H1 (cell line): ENCODE measurements around the gene CLEC3A. TPM values are rescaled to one million over a fixed set of nuclear protein-coding genes. Genes with fewer than 3 reads are reported as not detected.
A peak's percentile ranks its signal among the peaks of the same experiment; 100 is the strongest.

Experiments
- CTCF ChIA-PET: fragments of 300-600 bp; sonication (Branson Sonifier 250); formaldehyde crosslinking; loops from one replicate; lab custom pipeline; 2021; ENCODE audit not compliant: partially characterized antibody; lab: Charles Lee
- POLR2A ChIA-PET: fragments of 300-600 bp; sonication (Branson Sonifier 250); formaldehyde crosslinking; loops from one replicate; lab custom pipeline; 2021; ENCODE audit warnings: inconsistent platforms; ENCODE audit not compliant: partially characterized antibody; lab: Charles Lee
- DNase-seq, 2 experiments: peaks; one replicate each; pipeline versions ENCODE4 v3.0.0 to v3.0.0-alpha.2; 2010 to 2022; ENCODE audit warnings: low spot score in 2 of 2, low read depth in 1 of 2, mixed read lengths in 1 of 2
- FAIRE-seq: peaks from 2 replicates; lab custom pipeline; 2011; peaks lifted over from hg19 to GRCh38; lab: Jason Lieb, UNC
- H2AFZ ChIP-seq: 2 replicates; pipeline ENCODE4 v1.8.1; 2012; ENCODE audit warnings: low read length, inconsistent platforms
- H2AK5ac ChIP-seq: 2 replicates; pipeline ENCODE4 v1.6.1; 2013; ENCODE audit warnings: low read depth, low read length
- H2BK120ac ChIP-seq: replicated peaks from 2 replicates; pipeline ENCODE3; 2013; ENCODE audit warnings: low read depth, low read length, inconsistent platforms
- H2BK12ac ChIP-seq: 2 replicates; pipeline ENCODE4 v1.6.1; 2013; ENCODE audit warnings: low read depth, low read length
- H2BK15ac ChIP-seq: 2 replicates; pipeline ENCODE4 v1.6.1; 2013; ENCODE audit warnings: low read length
- H2BK20ac ChIP-seq: 2 replicates; pipeline ENCODE4 v1.6.1; 2013; ENCODE audit warnings: low read length
- H2BK5ac ChIP-seq: 2 replicates; pipeline ENCODE4 v1.6.1; 2013; ENCODE audit warnings: low read depth, low read length
- H3K14ac ChIP-seq: 2 replicates; pipeline ENCODE4 v1.6.1; 2013; ENCODE audit warnings: inconsistent platforms; ENCODE audit not compliant: insufficient read length
- H3K18ac ChIP-seq: 2 replicates; pipeline ENCODE4 v1.6.1; 2013; ENCODE audit warnings: low read length; ENCODE audit errors: extremely low read depth
- H3K23ac ChIP-seq: 2 replicates; pipeline ENCODE4 v1.6.1; 2013; ENCODE audit warnings: inconsistent platforms; ENCODE audit not compliant: insufficient read length
- H3K23me2 ChIP-seq: 2 replicates; pipeline ENCODE4 v1.6.1; 2013; ENCODE audit warnings: low read depth, low read length
- H3K27ac ChIP-seq: 2 replicates; pipeline ENCODE4 v1.6.1; 2011; ENCODE audit warnings: low read depth, low read length, inconsistent platforms
- H3K27me3 ChIP-seq, 4 experiments: replicated peaks in 1 of 4; 1 replicate in 1 of 4; 2 replicates in 3 of 4; pipeline versions ENCODE4 v1.6.1 to v1.8.1; 2011 to 2013; ENCODE audit warnings: low read length in 3 of 4, mild to moderate bottlenecking in 3 of 4, inconsistent platforms in 2 of 4, mixed read lengths in 2 of 4, moderate library complexity in 1 of 4; ENCODE audit not compliant: control insufficient read depth in 3 of 4, insufficient read depth in 3 of 4; ENCODE audit errors: extremely low read depth in 1 of 4
- H3K36me3 ChIP-seq, 4 experiments: 2 replicates each; pipeline versions ENCODE4 v1.6.1 to v1.8.1; 2011 to 2013; ENCODE audit warnings: mild to moderate bottlenecking in 4 of 4, low read length in 3 of 4, moderate library complexity in 2 of 4, control low read depth in 1 of 4, inconsistent platforms in 1 of 4; ENCODE audit not compliant: insufficient read depth in 4 of 4, control insufficient read depth in 2 of 4
- H3K4ac ChIP-seq: replicated peaks from 2 replicates; pipeline ENCODE3; 2013; ENCODE audit warnings: low read length, low read depth, mixed read lengths, inconsistent platforms; ENCODE audit not compliant: insufficient read length
- H3K4me1 ChIP-seq, 4 experiments: replicated peaks in 1 of 4; 1 replicate in 1 of 4; 2 replicates in 3 of 4; pipeline versions ENCODE4 v1.6.1 to v1.8.1; 2011 to 2013; ENCODE audit warnings: low read length in 3 of 4, inconsistent platforms in 2 of 4, mixed read lengths in 1 of 4; ENCODE audit not compliant: insufficient read depth in 4 of 4, control insufficient read depth in 3 of 4
- H3K4me2 ChIP-seq, 2 experiments: 2 replicates each; pipeline versions ENCODE4 v1.6.1 to v1.8.1; 2011 to 2013; ENCODE audit warnings: low read depth in 2 of 2, low read length in 2 of 2, control low read depth in 1 of 2, inconsistent platforms in 1 of 2, mild to moderate bottlenecking in 1 of 2; ENCODE audit not compliant: insufficient read depth in 1 of 2
- H3K4me3 ChIP-seq, 4 experiments: fragments of 200-600, 300-600 bp in 1 of 4; sonication (generic), shearing (Covaris generic), sonication (Bioruptor Twin) in 1 of 4; 2 replicates each; pipeline versions ENCODE4 v1.5.1 to v1.8.1; 2011 to 2016; ENCODE audit warnings: low read length in 4 of 4, low read depth in 3 of 4, control low read depth in 2 of 4, inconsistent platforms in 2 of 4, mild to moderate bottlenecking in 2 of 4, mixed read lengths in 1 of 4, moderate library complexity in 1 of 4; ENCODE audit not compliant: insufficient read depth in 2 of 4; ENCODE audit errors: extremely low read depth in 1 of 4
- H3K56ac ChIP-seq: replicated peaks from 2 replicates; pipeline ENCODE3; 2013; ENCODE audit warnings: low read depth, mild to moderate bottlenecking, mixed read lengths, low read length, inconsistent platforms; ENCODE audit not compliant: insufficient read length
- H3K79me1 ChIP-seq: 2 replicates; pipeline ENCODE4 v1.6.1; 2013; ENCODE audit warnings: low read depth, low read length, control low read depth
- H3K79me2 ChIP-seq, 2 experiments: 2 replicates each; pipeline versions ENCODE4 v1.6.1 to v1.8.1; 2012 to 2013; ENCODE audit warnings: low read length in 2 of 2, mild to moderate bottlenecking in 2 of 2, inconsistent platforms in 1 of 2; ENCODE audit not compliant: insufficient read depth in 2 of 2, control insufficient read depth in 1 of 2
- H3K9ac ChIP-seq, 4 experiments: replicated peaks in 1 of 4; 1 replicate in 1 of 4; 2 replicates in 3 of 4; pipeline versions ENCODE4 v1.6.1 to v1.8.1; 2011 to 2013; ENCODE audit warnings: low read depth in 3 of 4, low read length in 3 of 4, control low read depth in 2 of 4, mild to moderate bottlenecking in 2 of 4, moderate library complexity in 2 of 4, inconsistent platforms in 1 of 4; ENCODE audit errors: extremely low read depth in 1 of 4
- H3K9me3 ChIP-seq, 2 experiments: 2 replicates each; pipeline versions ENCODE4 v1.6.1 to v1.8.1; 2012 to 2013; ENCODE audit warnings: mild to moderate bottlenecking in 2 of 2, moderate library complexity in 2 of 2, control low read depth in 1 of 2, inconsistent platforms in 1 of 2, low read depth in 1 of 2, low read length in 1 of 2, mixed read lengths in 1 of 2; ENCODE audit not compliant: insufficient read depth in 2 of 2
- H4K20me1 ChIP-seq, 2 experiments: replicated peaks in 1 of 2; 2 replicates each; pipeline versions ENCODE3 to v1.8.1; 2011 to 2013; ENCODE audit warnings: inconsistent platforms in 2 of 2, low read length in 2 of 2, mild to moderate bottlenecking in 1 of 2; ENCODE audit not compliant: insufficient read depth in 2 of 2, control insufficient read depth in 1 of 2
- H4K5ac ChIP-seq: 2 replicates; pipeline ENCODE4 v1.6.1; 2013; ENCODE audit warnings: low read length, low read depth, mixed read lengths, inconsistent platforms; ENCODE audit not compliant: insufficient read length
- H4K8ac ChIP-seq: 2 replicates; pipeline ENCODE4 v1.8.0; 2013; ENCODE audit warnings: mild to moderate bottlenecking, moderate library complexity, low read length, inconsistent platforms; ENCODE audit not compliant: insufficient read depth; ENCODE audit errors: extremely low read depth
- H4K91ac ChIP-seq: replicated peaks from 2 replicates; pipeline ENCODE3; 2013; ENCODE audit warnings: low read length, mixed read lengths, inconsistent platforms; ENCODE audit not compliant: insufficient read length
- CBX8 ChIP-seq: fragments of 300-800, 300-1000 bp; sonication (generic); IDR thresholded peaks from 2 replicates; pipeline ENCODE4 v1.7.1; 2016; ENCODE audit warnings: low read depth, low read length, borderline replicate concordance
- CTCF ChIP-seq, 3 experiments: IDR thresholded peaks; 1 replicate in 2 of 3; 2 replicates in 1 of 3; pipeline versions ENCODE4 v1.5.1 to v1.6.1; 2011; ENCODE audit warnings: low read length in 3 of 3, mild to moderate bottlenecking in 3 of 3, inconsistent platforms in 2 of 3, low read depth in 1 of 3, moderate library complexity in 1 of 3; ENCODE audit not compliant: insufficient read depth in 1 of 3; ENCODE audit errors: control extremely low read depth in 1 of 3
- JUND ChIP-seq: IDR thresholded peaks from 2 replicates; pipeline ENCODE4 v1.6.1; 2011; ENCODE audit warnings: mild to moderate bottlenecking, improper control_type of control experiment, low read length
- RAD21 ChIP-seq, 2 experiments: IDR thresholded peaks in 1 of 2; conservative IDR thresholded peaks in 1 of 2; 2 replicates each; pipeline ENCODE4 v1.6.1; 2011; ENCODE audit warnings: low read depth in 2 of 2, low read length in 2 of 2, improper control_type of control experiment in 1 of 2, inconsistent platforms in 1 of 2, mild to moderate bottlenecking in 1 of 2, moderate library complexity in 1 of 2
- SIN3A ChIP-seq, 2 experiments: IDR thresholded peaks in 1 of 2; conservative IDR thresholded peaks in 1 of 2; 2 replicates each; pipeline ENCODE4 v1.6.1; 2011 to 2012; ENCODE audit warnings: low read length in 2 of 2, improper control_type of control experiment in 1 of 2, low read depth in 1 of 2, mild to moderate bottlenecking in 1 of 2
- TAF7 ChIP-seq: optimal IDR thresholded peaks from 2 replicates; pipeline ENCODE3; 2011; ENCODE audit warnings: low read depth, mild to moderate bottlenecking, inconsistent platforms, low read length, moderate library complexity, borderline replicate concordance
- WGBS, 2 experiments: shearing (Covaris generic) in 1 of 2; methylation state at CpG; one replicate each; pipeline versions ENCODE4 v1.1.6 to v1.1.7; 2013 to 2015; ENCODE audit warnings: low lambda C conversion rate in 2 of 2, mixed read lengths in 2 of 2, inconsistent platforms in 1 of 2, low coverage in 1 of 2, missing lambda C conversion rate in 1 of 2; ENCODE audit not compliant: insufficient replicate concordance in 2 of 2, insufficient coverage in 1 of 2, insufficient read length in 1 of 2; ENCODE audit errors: extremely low coverage in 1 of 2, missing lambda C conversion rate in 1 of 2; 5-methylcytosine and 5-hydroxymethylcytosine counted together
- polyA plus RNA-seq, 7 experiments: library from polyadenylated mRNA; depleted of rRNA in 3 of 7; stranded (reverse) in 5 of 7; unstranded in 2 of 7; fragments of >200 nt in 5 of 7; fragments of 200-250 nt in 2 of 7; gene quantifications; 1 replicate in 5 of 7; 2 replicates in 1 of 7; 4 replicates in 1 of 7; pipeline versions ENCODE4 v1.2.1 to v1.2.3, GENCODE V29; 2011 to 2013; ENCODE audit warnings: missing spikeins in 2 of 7, mixed read lengths in 2 of 7
- total RNA-seq: library from RNA; stranded (reverse); fragmentation: NEBNext Ultra II Directional; extraction: Animal tissue kit (Norgen Biotek cat#: 25700); gene quantifications from 2 replicates; pipeline ENCODE4 v1.2.1, GENCODE V29; 2021

CLEC3A gene
- total and polyA plus RNA-seq, 2 of the 8 experiments (the other 6 are each of a cell fraction or from before 2014, with no cell fraction given) = not detected

GRCh38 chr16:78060295-78060694 is 37.9 kb downstream of the CLEC3A start:
- Histone ChIP-seq H4K5ac (no peak overlapping the region), H3K9ac (no peak overlapping the region), H2AK5ac (no peak overlapping the region), H3K27me3 (peaks cover 1 to 11% (median 6%) of the 10 kb centered on the region in 4 experiments; a peak in 5 of 7 replicates), H3K27ac (no peak overlapping the region), H3K4me2 (no peak overlapping the region), H3K14ac (no peak overlapping the region), H3K18ac (no peak overlapping the region), H3K4me3 (no peak overlapping the region), H3K79me2 (no peaks in the 10 kb centered on the region), H3K36me3 (no peaks in the 10 kb centered on the region), H2BK15ac (no peak overlapping the region), H3K4me1 (no peaks in the 10 kb centered on the region), H2BK20ac (no peak overlapping the region), H4K91ac (no peak overlapping the region), H2AFZ (no peak overlapping the region), H4K8ac (no peak overlapping the region), H3K9me3 (no peaks in the 10 kb centered on the region), H3K23me2 (no peaks in the 10 kb centered on the region), H4K20me1 (no peaks in the 10 kb centered on the region), H3K79me1 (no peaks in the 10 kb centered on the region), H2BK12ac (no peak overlapping the region), H2BK120ac (no peak overlapping the region), H3K23ac (no peak overlapping the region), H3K56ac (no peak overlapping the region), H2BK5ac (no peak overlapping the region), H3K4ac (no peak overlapping the region)
- WGBS, 2 experiments = 46% methylated on average over 5 of the region's 5 CpGs; no CpG with 5 or more reads in 1 of the 2 experiments
- ChIA-PET CTCF (interaction anchor here (0.8 to 3.1 kb wide), 14 partner anchors 8 to 830 kb away, joined by 3 to 20 read pairs (median 3); partner anchors contain the start of gene WWOX), POLR2A (no interaction called here)
- DNase-seq = no peak
- no peak for FAIRE-seq
- TF ChIP-seq CTCF (IDR thresholded peaks at IDR 0.05; ENCODE audit: control extremely low read depth in 1 of 3, insufficient read depth in 1 of 3, low read depth in 1 of 3, low read length in 3 of 3) (peak in 2 of 3 experiments; percentile 9 to 21; a peak in 2 of 4 replicates), JUND (no peak), SIN3A (conservative IDR thresholded peaks at IDR 0.05 in 1 of 2, IDR thresholded peaks at IDR 0.05 in 1 of 2; ENCODE audit: low read depth in 1 of 2, low read length in 2 of 2) (no peak), RAD21 (IDR thresholded peaks at IDR 0.05 in 1 of 2, conservative IDR thresholded peaks at IDR 0.05 in 1 of 2; ENCODE audit: low read depth in 2 of 2, low read length in 2 of 2) (peak; percentile 22 to 25; a peak in 2 of 4 replicates), TAF7 (no peak), CBX8 (no peak)
